Gastroesophageal sphincter (tissue), 4 donors: ENCODE data around the gene OR5F1. TPM values are rescaled to one million over a fixed set of nuclear protein-coding genes. Genes with fewer than 3 reads are reported as not detected.

Experiments
- total RNA-seq, 4 donors: library from RNA; depleted of rRNA; stranded (reverse); fragments of >200 nt; gene quantifications; one replicate each; pipeline ENCODE4 v1.1.0, GENCODE V29; 2016

Gene OR5F1
- total RNA-seq, 4 donors from 2014 or later = not detected

Other genes starting within 250 kb of the OR5F1 start
- not detected for gene OR5D13, start 221.2 kb downstream of the OR5F1 start, total RNA-seq
- under 1 TPM in 1 of 4 donors, not detected in 3; 0.89 TPM for gene OR5D14, start 199.1 kb downstream of the OR5F1 start, total RNA-seq
- not detected for gene OR5L1, start 183.3 kb downstream of the OR5F1 start, total RNA-seq
- gene OR5D18, start 175.0 kb downstream of the OR5F1 start, total RNA-seq = not detected
- gene OR5L2, start 167.4 kb downstream of the OR5F1 start, total RNA-seq = not detected
- gene OR5D16, start 155.9 kb downstream of the OR5F1 start, total RNA-seq = not detected
- not detected for gene TRIM51, start 111.3 kb downstream of the OR5F1 start, total RNA-seq
- gene OR5W2, start 80.0 kb downstream of the OR5F1 start, total RNA-seq = not detected
- gene OR5I1, start 58.2 kb downstream of the OR5F1 start, total RNA-seq = not detected
- gene OR10AG1, start 24.7 kb downstream of the OR5F1 start, total RNA-seq = not detected
- under 1 TPM in 1 of 4 donors, not detected in 3; 0.04 TPM for gene OR5AS1, start 33.0 kb upstream of the OR5F1 start, total RNA-seq
- gene OR8I2, start 98.7 kb upstream of the OR5F1 start, total RNA-seq = not detected
- gene OR8H2, start 109.1 kb upstream of the OR5F1 start, total RNA-seq = not detected
- not detected for gene OR8H3, start 127.7 kb upstream of the OR5F1 start, total RNA-seq
- gene OR8J3, start 145.6 kb upstream of the OR5F1 start, total RNA-seq = under 1 TPM in 1 of 4 donors, not detected in 3; 0.12 TPM
- not detected for gene OR8K5, start 165.7 kb upstream of the OR5F1 start, total RNA-seq
- gene OR5J2, start 182.0 kb upstream of the OR5F1 start, total RNA-seq = not detected
- under 1 TPM in 1 of 4 donors, not detected in 3; 0.35 TPM for gene OR5T2, start 239.6 kb upstream of the OR5F1 start, total RNA-seq